Activated B cell treated with CpG ODN at 0.5 μM for 24 hours (primary cell): ENCODE data around the gene CASZ1. TPM values are rescaled to one million over a fixed set of nuclear protein-coding genes. Genes with fewer than 3 reads are reported as not detected.

ENCODE experiments used
- ATAC-seq: fragments of 200-7000 bp; cut with Tn5 transposase; one replicate; pipeline ENCODE4 v1.10.0; 2021; ENCODE audit warnings: low read depth, mild to moderate bottlenecking, moderate library complexity
- CTCF ChIA-PET: fragments of 350-600 bp; sonication (Branson Sonifier 250); formaldehyde crosslinking; loops from one replicate; lab custom pipeline; 2021; ENCODE audit warnings: antibody characterized with exemption; lab: Charles Lee
- POLR2A ChIA-PET: fragments of 350-600 bp; sonication (Branson Sonifier 250); formaldehyde crosslinking; loops from one replicate; lab custom pipeline; 2021; ENCODE audit warnings: antibody characterized with exemption; lab: Charles Lee
- DNase-seq: peaks from one replicate; pipeline ENCODE4 v3.0.0; 2022
- H3K27ac Mint-ChIP-seq: one replicate; pipeline ENCODE4 v1.8.0; 2020; ENCODE audit warnings: mixed read lengths
- H3K27me3 Mint-ChIP-seq: one replicate; pipeline ENCODE4 v1.8.0; 2021; ENCODE audit warnings: mixed read lengths
- H3K36me3 Mint-ChIP-seq: one replicate; pipeline ENCODE4 v1.8.0; 2021; ENCODE audit warnings: low read depth, mixed read lengths
- H3K4me1 Mint-ChIP-seq: one replicate; pipeline ENCODE4 v1.8.0; 2021; ENCODE audit warnings: mixed read lengths
- H3K4me3 Mint-ChIP-seq: one replicate; pipeline ENCODE4 v1.8.0; 2020; ENCODE audit warnings: mild to moderate bottlenecking, mixed read lengths
- H3K9me3 Mint-ChIP-seq: one replicate; pipeline ENCODE4 v1.8.0; 2020; ENCODE audit warnings: mixed read lengths
- CTCF ChIP-seq: fragments of 200-600 bp; IDR thresholded peaks from one replicate; pipeline ENCODE4 v1.8.0; 2022; ENCODE audit warnings: antibody characterized with exemption, mild to moderate bottlenecking
- intact Hi-C: fragments of 100-400 bp; cut with micrococcal nuclease; formaldehyde crosslinking; loops from one replicate; pipeline ENCODE4 v1.15.1; 2024
- total RNA-seq: library from RNA; stranded (reverse); gene quantifications from 2 replicates; pipeline ENCODE4 v1.2.3, GENCODE V29; 2022

Gene CASZ1
- total RNA-seq, 1 donor from 2014 or later, result 35.6 TPM

- H3K27me3 Mint-ChIP-seq, result peaks cover 5% of the 10 kb centered on the region
- no peaks in the 10 kb centered on the region for H3K36me3 Mint-ChIP-seq
- H3K4me1 Mint-ChIP-seq, result no peaks in the 10 kb centered on the region
- POLR2A ChIA-PET, result no interaction called here
- CTCF ChIA-PET, result no interaction called here
- no peak for TF ChIP-seq CTCF
- intact Hi-C loops, result no loop called here
- H3K9me3 Mint-ChIP-seq, result no peaks in the 10 kb centered on the region
- no peak for ATAC-seq
- no peak overlapping the region for H3K27ac Mint-ChIP-seq
- DNase-seq, result no peak
- H3K4me3 Mint-ChIP-seq, result no peak overlapping the region
These were observed 17.2 kb downstream of the CASZ1 start for GRCh38 chr1:10779201-10779600.

GRCh38 chr1:10778640-10779039 is 17.8 kb downstream of the CASZ1 start:
- DNase-seq, result no peak
- no peak for TF ChIP-seq CTCF
- Mint-ChIP-seq H3K9me3 (no peaks in the 10 kb centered on the region), H3K27me3 (no peaks in the 10 kb centered on the region), H3K4me3 (no peak overlapping the region), H3K4me1 (no peaks in the 10 kb centered on the region), H3K27ac (no peak overlapping the region), H3K36me3 (no peaks in the 10 kb centered on the region)
- CTCF ChIA-PET, result no interaction called here
- intact Hi-C loops, result no loop called here
- POLR2A ChIA-PET, result no interaction called here
- no peak for ATAC-seq

- no peak overlapping the region for H3K27ac Mint-ChIP-seq
- H3K9me3 Mint-ChIP-seq, result no peaks in the 10 kb centered on the region
- intact Hi-C loops, result no loop called here
- no peak overlapping the region for H3K4me3 Mint-ChIP-seq
- ChIA-PET POLR2A (no interaction called here), CTCF (no interaction called here)
- TF ChIP-seq CTCF, result no peak
- H3K4me1 Mint-ChIP-seq, result no peaks in the 10 kb centered on the region
- no peaks in the 10 kb centered on the region for H3K27me3 Mint-ChIP-seq
- DNase-seq (no peak), ATAC-seq (no peak)
- H3K36me3 Mint-ChIP-seq, result no peaks in the 10 kb centered on the region
These were observed 18.5 kb downstream of the CASZ1 start for GRCh38 chr1:10777749-10778574.

- POLR2A ChIA-PET, result no interaction called here
- Mint-ChIP-seq H3K36me3 (no peaks in the 10 kb centered on the region), H3K4me3 (no peak overlapping the region), H3K9me3 (no peaks in the 10 kb centered on the region), H3K4me1 (no peaks in the 10 kb centered on the region), H3K27ac (no peak overlapping the region), H3K27me3 (peaks cover 5% of the 10 kb centered on the region)
- CTCF ChIA-PET, result no interaction called here
- TF ChIP-seq CTCF, result no peak
- DNase-seq, result no peak
- intact Hi-C loops, result no loop called here
- no peak for ATAC-seq
These were observed 20.1 kb downstream of the CASZ1 start for GRCh38 chr1:10776190-10776905.

- ATAC-seq (no peak), DNase-seq (no peak)
- Mint-ChIP-seq H3K27ac (no peak overlapping the region), H3K9me3 (no peaks in the 10 kb centered on the region), H3K4me3 (no peak overlapping the region), H3K27me3 (peaks cover 5% of the 10 kb centered on the region), H3K4me1 (no peaks in the 10 kb centered on the region), H3K36me3 (no peaks in the 10 kb centered on the region)
- intact Hi-C loops, result no loop called here
- ChIA-PET CTCF (no interaction called here), POLR2A (no interaction called here)
- TF ChIP-seq CTCF, result no peak
These were observed 20.7 kb downstream of the CASZ1 start for GRCh38 chr1:10775763-10776162.
